OCI-LY1 (cell line): Measurements from ENCODE around the gene MYO10.

Source experiments
- H2AFZ ChIP-seq: fragments of 200-600 bp; sonication (generic), shearing (Covaris generic); 2 replicates; pipeline ENCODE4 v1.6.0; 2014; ENCODE audit warnings: antibody characterized with exemption, mild to moderate bottlenecking, low read length
- H3F3A ChIP-seq: fragments of 200-600 bp; sonication (generic), shearing (Covaris generic); 2 replicates; pipeline ENCODE4 v1.6.0; 2014; ENCODE audit warnings: mild to moderate bottlenecking, antibody characterized with exemption, low read length, moderate library complexity; ENCODE audit not compliant: insufficient read depth
- H3K27ac ChIP-seq: fragments of 200-600 bp; sonication (generic); 2 replicates; pipeline ENCODE4 v1.5.1; 2014; ENCODE audit warnings: low read length, mixed run types, mild to moderate bottlenecking, low read depth; ENCODE audit not compliant: poor library complexity, severe bottlenecking
- H3K27me3 ChIP-seq: fragments of 200-600 bp; sonication (generic); 2 replicates; pipeline ENCODE4 v1.6.0; 2014; ENCODE audit warnings: antibody characterized with exemption, mild to moderate bottlenecking, low read length, moderate library complexity; ENCODE audit not compliant: insufficient read depth
- H3K36me3 ChIP-seq: fragments of 200-600 bp; sonication (generic); 2 replicates; pipeline ENCODE4 v1.6.1; 2014; ENCODE audit warnings: mild to moderate bottlenecking, antibody characterized with exemption, low read length, moderate library complexity, mixed read lengths; ENCODE audit not compliant: insufficient read depth
- H3K4me1 ChIP-seq: fragments of 200-600 bp; sonication (generic); 2 replicates; pipeline ENCODE4 v1.5.1; 2014; ENCODE audit warnings: mild to moderate bottlenecking, low read length, moderate library complexity; ENCODE audit not compliant: insufficient read depth, severe bottlenecking
- H3K4me2 ChIP-seq: fragments of 200-600 bp; sonication (generic), shearing (Covaris generic); 2 replicates; pipeline ENCODE4 v1.6.1; 2014; ENCODE audit warnings: low read length
- H3K4me3 ChIP-seq: fragments of 200-600 bp; sonication (generic); 2 replicates; pipeline ENCODE4 v1.5.1; 2014; ENCODE audit warnings: low read length, low read depth, mild to moderate bottlenecking, mixed read lengths; ENCODE audit not compliant: poor library complexity, severe bottlenecking
- H3K79me2 ChIP-seq: fragments of 200-600 bp; shearing (Covaris generic); 2 replicates; pipeline ENCODE4 v1.6.1; 2016; ENCODE audit warnings: mixed run types, low read length, mixed read lengths; ENCODE audit not compliant: insufficient read depth
- H3K9ac ChIP-seq: fragments of 200-600 bp; sonication (generic), shearing (Covaris generic); 2 replicates; pipeline ENCODE4 v1.6.1; 2014; ENCODE audit warnings: mild to moderate bottlenecking, low read length, mixed read lengths
- H3K9me2 ChIP-seq: fragments of 200-600 bp; sonication (generic), shearing (Covaris generic); 2 replicates; pipeline ENCODE4 v1.6.1; 2014; ENCODE audit warnings: low read depth, mild to moderate bottlenecking, low read length, mixed read lengths
- H3K9me3 ChIP-seq: fragments of 200-600 bp; shearing (Covaris generic); 2 replicates; pipeline ENCODE4 v1.6.1; 2014; ENCODE audit warnings: low read length, mixed read lengths
- H4K20me1 ChIP-seq: fragments of 200-600 bp; sonication (generic), shearing (Covaris generic); 2 replicates; pipeline ENCODE4 v1.6.0; 2016; ENCODE audit warnings: mild to moderate bottlenecking, low read length; ENCODE audit not compliant: insufficient read depth
- CTCF ChIP-seq: fragments of 200-600 bp; sonication (generic), shearing (Covaris generic); IDR thresholded peaks from 2 replicates; pipeline ENCODE4 v1.5.1; 2017; ENCODE audit warnings: mild to moderate bottlenecking, antibody characterized with exemption, low read length, moderate library complexity, mixed read lengths
- EZH2 ChIP-seq: fragments of 200-600 bp; sonication (generic), shearing (Covaris generic); IDR thresholded peaks from 2 replicates; pipeline ENCODE4 v1.8.0; 2017; ENCODE audit warnings: borderline replicate concordance, mixed run types, mild to moderate bottlenecking, antibody characterized with exemption, low read length, moderate library complexity, mixed read lengths

MYO10 gene

GRCh38 chr5:16780325-16780724 lies 155.8 kb downstream of the MYO10 start:
- Histone ChIP-seq H3K4me1 (no peaks in the 10 kb centered on the region), H3F3A (no peaks in the 10 kb centered on the region), H3K9me2 (no peaks in the 10 kb centered on the region), H3K27me3 (no peaks in the 10 kb centered on the region), H3K9ac (no peak overlapping the region), H3K9me3 (no peaks in the 10 kb centered on the region), H3K27ac (no peak overlapping the region), H3K4me3 (no peak overlapping the region), H3K36me3 (no peaks in the 10 kb centered on the region), H3K79me2 (no peaks in the 10 kb centered on the region), H4K20me1 (no peaks in the 10 kb centered on the region), H3K4me2 (no peak overlapping the region), H2AFZ (no peak overlapping the region)
- no peak for TF ChIP-seq EZH2
- TF ChIP-seq CTCF, result no peak

- Histone ChIP-seq H3K4me3 (no peak overlapping the region), H3K4me2 (no peak overlapping the region), H3K79me2 (no peaks in the 10 kb centered on the region), H3K4me1 (no peaks in the 10 kb centered on the region), H2AFZ (no peak overlapping the region), H3K27ac (no peak overlapping the region), H3K36me3 (no peaks in the 10 kb centered on the region), H3K9ac (no peak overlapping the region), H3K9me2 (no peaks in the 10 kb centered on the region), H3K9me3 (no peaks in the 10 kb centered on the region), H3K27me3 (no peaks in the 10 kb centered on the region), H3F3A (no peaks in the 10 kb centered on the region), H4K20me1 (no peaks in the 10 kb centered on the region)
- TF ChIP-seq CTCF (no peak), EZH2 (no peak)
These were observed 158.7 kb downstream of the MYO10 start for GRCh38 chr5:16777432-16777831.

GRCh38 chr5:16776611-16777251 lies 159.4 kb downstream of the MYO10 start:
- Histone ChIP-seq H3K4me3 (no peak overlapping the region), H3K4me2 (no peak overlapping the region), H3K36me3 (no peaks in the 10 kb centered on the region), H3K27me3 (no peaks in the 10 kb centered on the region), H3F3A (no peaks in the 10 kb centered on the region), H3K9me2 (no peaks in the 10 kb centered on the region), H3K9ac (no peak overlapping the region), H3K79me2 (no peaks in the 10 kb centered on the region), H4K20me1 (no peaks in the 10 kb centered on the region), H3K9me3 (no peaks in the 10 kb centered on the region), H2AFZ (no peak overlapping the region), H3K27ac (no peak overlapping the region), H3K4me1 (no peaks in the 10 kb centered on the region)
- TF ChIP-seq EZH2 (no peak), CTCF (peak; percentile 34; the same call in 1 of the 2 replicates)
